Sigmoid colon (tissue), 4 donors: ENCODE results near the gene CLPX.

Source experiments
- EP300 ChIP-seq, 4 donors: sonication (generic); formaldehyde crosslinking; IDR thresholded peaks; one replicate each; pipeline ENCODE4 v1.6.1; 2017; ENCODE audit warnings: antibody characterized with exemption in 4 of 4
- POLR2A ChIP-seq, 2 donors: fragments of 450-650 bp; IDR thresholded peaks; one replicate each; pipeline ENCODE4 v1.6.1; 2016; ENCODE audit warnings: antibody characterized with exemption in 2 of 2, mild to moderate bottlenecking in 2 of 2, moderate library complexity in 2 of 2
- POLR2AphosphoS5 ChIP-seq, 4 donors: sonication (generic); formaldehyde crosslinking; IDR thresholded peaks; one replicate each; pipeline ENCODE4 v1.6.1; 2017; ENCODE audit warnings: antibody characterized with exemption in 4 of 4
- TF ChIP-seq, protein P1 (sequence below), 4 experiments: fragments of 450-650 bp in 3 of 4; fragments of 200-600 bp in 1 of 4; IDR thresholded peaks; one replicate each; pipeline ENCODE4 v1.5.1; 2016 to 2019; ENCODE audit warnings: antibody characterized with exemption in 4 of 4, mild to moderate bottlenecking in 3 of 4, moderate library complexity in 2 of 4

- TF ChIP-seq, protein P1, sequence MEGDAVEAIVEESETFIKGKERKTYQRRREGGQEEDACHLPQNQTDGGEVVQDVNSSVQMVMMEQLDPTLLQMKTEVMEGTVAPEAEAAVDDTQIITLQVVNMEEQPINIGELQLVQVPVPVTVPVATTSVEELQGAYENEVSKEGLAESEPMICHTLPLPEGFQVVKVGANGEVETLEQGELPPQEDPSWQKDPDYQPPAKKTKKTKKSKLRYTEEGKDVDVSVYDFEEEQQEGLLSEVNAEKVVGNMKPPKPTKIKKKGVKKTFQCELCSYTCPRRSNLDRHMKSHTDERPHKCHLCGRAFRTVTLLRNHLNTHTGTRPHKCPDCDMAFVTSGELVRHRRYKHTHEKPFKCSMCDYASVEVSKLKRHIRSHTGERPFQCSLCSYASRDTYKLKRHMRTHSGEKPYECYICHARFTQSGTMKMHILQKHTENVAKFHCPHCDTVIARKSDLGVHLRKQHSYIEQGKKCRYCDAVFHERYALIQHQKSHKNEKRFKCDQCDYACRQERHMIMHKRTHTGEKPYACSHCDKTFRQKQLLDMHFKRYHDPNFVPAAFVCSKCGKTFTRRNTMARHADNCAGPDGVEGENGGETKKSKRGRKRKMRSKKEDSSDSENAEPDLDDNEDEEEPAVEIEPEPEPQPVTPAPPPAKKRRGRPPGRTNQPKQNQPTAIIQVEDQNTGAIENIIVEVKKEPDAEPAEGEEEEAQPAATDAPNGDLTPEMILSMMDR (IDR thresholded peaks at IDR 0.05), result no peak
- TF ChIP-seq POLR2A (IDR thresholded peaks at IDR 0.05) (no peak), EP300 (IDR thresholded peaks at IDR 0.05) (no peak), POLR2AphosphoS5 (IDR thresholded peaks at IDR 0.05) (no peak)
These were observed 7.2 kb downstream of the CLPX start for GRCh38 chr15:65177901-65178300.
